NOMO-1 treated with DMSO at 0.1 percent for 48 hours (cell line): ENCODE results near the gene PRPSAP2.
"Not testable (repeated sequence)": the region's sequence is repeated elsewhere in the genome, so short reads cannot be mapped to it uniquely, and the experiment has no call there.

Experiments
- DNase-seq: peaks from one replicate; lab custom pipeline; 2025; ENCODE audit not compliant: unreplicated experiment; lab: John Stamatoyannopoulos, UW

PRPSAP2 gene

DNA sequence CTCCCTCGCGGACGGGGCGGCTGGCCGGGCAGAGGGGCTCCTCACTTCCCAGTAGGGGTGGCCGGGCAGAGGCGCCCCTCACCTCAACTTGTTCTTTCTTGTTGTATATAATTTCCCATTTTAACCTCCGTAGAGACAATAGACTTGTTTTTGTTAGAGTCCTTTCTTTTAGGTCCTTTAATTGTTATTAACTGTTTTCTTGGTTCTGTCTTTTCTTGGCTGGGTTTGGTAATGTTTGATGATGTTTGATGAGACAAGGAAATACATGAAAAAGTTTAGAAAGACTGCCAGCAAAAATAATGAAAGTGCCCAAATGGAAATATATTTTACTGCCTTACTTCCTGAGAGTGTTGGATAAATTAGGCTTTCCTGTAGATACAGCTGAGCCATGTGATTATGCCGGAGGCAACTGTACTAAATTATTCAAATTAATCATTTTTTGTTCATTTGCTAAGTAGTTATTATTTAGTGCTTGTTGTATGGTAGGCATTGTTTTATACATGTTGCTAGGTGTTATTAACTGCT is 30.9 kb downstream of the PRPSAP2 start:
- no peak for DNase-seq

DNA sequence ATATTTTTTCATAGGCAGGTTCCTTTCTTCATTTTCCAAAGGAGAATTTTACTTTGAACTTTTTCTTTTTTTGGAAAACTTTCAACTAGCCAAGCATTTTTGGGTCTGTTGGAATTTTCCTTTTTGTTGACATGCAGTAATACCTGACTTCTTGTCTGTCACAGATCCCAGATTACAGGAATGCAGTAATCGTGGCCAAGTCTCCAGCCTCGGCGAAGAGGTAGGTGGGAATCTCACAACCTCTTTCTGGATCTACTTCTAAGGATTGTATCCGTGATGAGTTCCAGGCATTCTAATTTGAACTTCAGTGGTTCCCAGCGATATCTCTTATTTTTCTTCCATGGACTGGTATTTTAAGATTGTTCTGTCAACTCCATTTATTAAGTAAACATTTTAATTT is 31.7 kb downstream of the PRPSAP2 start:
- DNase-seq = no peak

DNA sequence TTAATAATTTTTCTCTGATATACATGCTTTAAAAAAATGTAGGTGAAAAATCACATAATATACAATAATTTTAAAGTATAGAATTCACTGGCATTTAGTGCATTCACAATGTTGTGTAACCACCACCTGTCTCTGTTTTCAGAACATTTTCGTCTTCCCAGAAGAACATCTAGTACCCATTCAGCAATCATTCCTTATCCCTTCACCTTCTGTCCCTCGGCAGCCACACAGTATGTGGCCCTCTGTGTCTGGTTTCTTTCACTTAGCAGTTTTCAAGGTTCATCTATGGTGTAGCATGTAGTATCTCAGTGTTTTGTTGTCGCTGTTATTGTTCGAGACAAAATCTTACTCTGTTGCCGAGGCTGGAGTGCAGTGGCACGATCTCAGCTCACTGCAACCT is 33.6 kb downstream of the PRPSAP2 start:
- no peak for DNase-seq

DNA sequence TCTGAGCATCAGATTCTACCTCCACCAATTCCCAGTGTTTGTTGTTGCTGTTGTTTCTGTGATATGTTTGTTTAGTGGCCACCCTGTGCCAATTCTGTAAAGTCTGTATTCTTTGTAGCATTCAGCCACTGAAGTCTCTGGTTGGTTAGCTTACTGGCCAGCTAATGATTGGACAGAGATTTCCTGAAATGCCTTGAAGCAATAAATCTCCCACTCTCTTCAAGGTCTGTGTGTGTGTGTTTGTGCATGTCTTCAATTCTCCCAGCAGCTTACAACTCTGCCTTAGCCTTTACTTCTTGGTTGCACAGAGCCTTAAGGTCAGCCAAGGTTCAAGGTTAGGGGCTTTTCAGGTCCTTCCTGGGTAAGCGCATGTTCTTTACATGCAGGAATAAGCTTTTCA is 38.2 kb downstream of the PRPSAP2 start:
- DNase-seq = no peak

DNA sequence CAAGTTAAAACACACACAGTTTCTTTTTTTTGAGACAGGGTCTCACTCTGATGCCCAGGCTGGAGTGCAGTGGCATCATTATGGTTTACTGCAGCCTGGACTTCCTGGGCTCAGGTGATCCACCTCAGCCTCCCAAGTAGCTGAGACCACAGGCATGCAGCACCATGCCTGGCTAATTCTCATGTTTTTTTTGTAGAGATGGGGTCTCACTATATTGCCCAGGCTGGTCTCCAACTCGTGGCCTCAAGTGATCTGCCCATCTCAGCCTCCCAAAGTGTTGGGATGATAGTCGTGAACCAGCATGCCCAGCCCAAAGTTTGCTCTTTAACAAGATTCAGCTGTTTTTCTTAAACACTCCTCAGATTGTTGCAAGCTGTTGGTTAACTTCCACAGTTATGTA is 39.0 kb downstream of the PRPSAP2 start:
- no peak for DNase-seq

DNA sequence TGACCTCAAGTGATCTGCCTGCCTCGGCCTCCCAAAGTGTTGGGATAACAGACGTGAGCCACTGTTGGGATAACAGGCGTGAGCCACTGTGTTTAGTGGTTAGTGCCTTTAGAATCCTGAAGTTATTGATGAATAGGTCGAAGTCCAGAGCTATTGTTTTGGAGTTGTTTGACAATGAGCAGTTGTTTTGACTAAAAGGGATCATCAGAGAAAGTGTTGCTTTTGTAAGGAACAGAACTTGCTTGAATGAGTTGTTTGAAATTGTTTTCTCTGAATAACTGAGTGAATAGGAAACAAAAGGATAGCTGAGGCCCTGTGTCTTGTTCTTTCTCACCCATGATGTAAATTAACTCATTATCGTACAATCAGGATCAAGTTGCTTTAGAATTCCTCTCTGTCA is 46.6 kb downstream of the PRPSAP2 start:
- DNase-seq = no peak

DNA sequence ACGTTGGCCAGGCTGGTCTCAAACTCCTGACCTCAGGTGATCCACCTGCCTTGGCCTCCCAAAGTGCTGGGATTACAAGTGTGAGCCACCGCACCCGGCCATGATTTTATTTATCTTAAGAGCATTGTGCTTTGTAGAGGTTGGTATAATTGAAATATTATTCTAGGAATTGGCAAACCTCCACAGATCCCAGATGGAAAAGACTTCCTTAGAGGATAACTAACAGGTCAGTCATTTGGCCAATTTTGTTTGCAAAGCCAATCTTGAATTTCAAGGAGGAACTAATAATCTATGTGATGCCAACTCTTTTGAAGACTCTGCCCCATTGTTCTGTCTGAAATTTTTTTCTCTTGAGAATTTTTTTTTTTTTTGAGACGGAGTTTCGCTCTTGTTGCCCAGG is 47.3 kb downstream of the PRPSAP2 start:
- DNase-seq = no peak

DNA sequence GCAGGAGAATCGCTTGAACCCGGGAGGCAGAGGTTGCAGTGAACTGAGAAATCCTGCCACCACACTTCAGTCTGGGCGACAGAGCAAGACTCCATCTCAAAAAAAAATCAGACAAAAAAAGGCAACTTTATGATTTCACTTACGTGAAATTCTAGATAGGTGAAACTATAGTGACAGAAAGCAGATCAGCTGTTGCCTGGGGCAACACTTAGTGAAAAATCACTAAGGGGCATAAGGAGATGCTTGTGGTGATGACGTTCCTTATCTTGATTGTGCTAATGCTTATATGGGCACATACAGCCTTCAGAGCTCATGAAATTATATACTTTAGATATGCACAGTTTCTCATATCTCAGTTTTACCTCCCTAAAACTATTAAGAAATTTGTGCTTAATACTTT is 52.4 kb downstream of the PRPSAP2 start:
- no peak for DNase-seq

DNA sequence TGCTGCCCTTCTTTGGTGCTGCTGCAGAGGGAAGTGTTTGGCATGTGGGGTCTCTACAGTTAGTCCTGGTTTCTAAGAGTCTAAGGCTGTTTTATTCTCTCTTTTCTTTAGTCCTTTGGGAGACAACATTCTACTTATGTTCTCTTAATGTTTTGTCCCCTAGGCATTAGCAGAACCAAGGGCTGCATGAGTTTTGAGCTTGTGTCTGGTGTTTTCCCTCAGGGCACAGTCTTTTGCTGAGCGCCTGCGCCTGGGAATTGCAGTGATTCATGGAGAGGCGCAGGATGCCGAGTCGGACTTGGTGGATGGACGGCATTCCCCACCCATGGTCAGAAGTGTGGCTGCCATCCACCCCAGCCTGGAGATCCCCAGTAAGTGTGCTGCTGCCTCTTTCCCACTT is 53.0 kb downstream of the PRPSAP2 start:
- DNase-seq = no peak

DNA sequence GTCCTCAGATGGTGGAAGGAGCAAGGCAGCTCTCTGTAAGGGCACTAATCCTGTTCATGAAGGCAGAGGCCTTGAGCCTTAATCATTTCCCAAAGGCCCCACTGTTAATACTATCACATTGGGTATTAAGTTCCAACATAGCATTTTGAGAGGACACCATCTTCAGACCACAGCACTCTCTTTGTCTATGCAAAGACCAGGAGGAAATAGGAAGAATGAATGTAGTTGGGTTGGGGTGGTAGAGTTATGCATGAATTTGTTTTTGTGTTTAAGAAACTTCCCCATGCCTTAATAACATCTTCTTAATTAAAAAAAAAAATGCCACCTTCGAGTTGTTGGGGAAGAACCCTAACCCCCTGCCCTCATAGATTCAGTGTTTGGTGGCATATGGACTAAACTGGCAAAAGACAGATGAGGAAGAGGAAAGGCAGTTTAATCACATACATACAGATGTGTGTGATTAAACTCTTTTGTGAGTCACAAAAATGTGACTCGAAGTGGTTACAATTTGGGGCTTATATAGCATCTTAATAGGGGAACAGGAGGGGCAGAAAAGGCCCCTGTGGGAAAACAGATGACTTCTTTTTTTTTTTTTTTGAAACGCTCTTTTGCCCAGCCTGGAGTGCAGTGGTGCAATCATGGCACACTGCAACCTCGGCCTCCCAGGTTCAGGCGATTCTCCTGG is 59.0 kb downstream of the PRPSAP2 start:
- DNase-seq = peak; percentile 42

DNA sequence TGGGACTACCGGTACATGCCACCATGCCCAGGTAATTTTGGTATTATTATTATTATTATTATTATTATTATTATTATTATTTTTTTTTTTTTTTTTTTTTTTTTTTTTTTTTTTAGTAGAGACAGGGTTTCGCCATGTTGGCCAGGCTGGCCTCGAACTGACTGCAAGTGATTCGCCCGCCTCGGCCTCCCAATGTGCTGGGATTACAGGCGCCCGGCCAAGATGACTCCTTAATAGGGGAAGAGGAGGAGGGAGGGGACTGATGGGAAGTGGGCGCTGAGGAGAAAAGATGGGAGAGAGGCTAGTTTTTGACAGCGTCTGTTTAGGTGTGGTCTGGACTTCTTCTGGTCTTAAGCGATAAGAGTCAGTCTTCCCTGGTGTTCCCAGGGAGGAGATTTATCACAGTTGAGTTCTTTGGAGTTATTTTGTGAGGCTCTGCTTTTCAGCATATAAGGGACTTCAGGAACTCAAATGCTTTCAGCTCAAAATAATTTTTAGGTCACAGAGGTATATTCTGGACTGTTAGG is 59.6 kb downstream of the PRPSAP2 start:
- no peak for DNase-seq

DNA sequence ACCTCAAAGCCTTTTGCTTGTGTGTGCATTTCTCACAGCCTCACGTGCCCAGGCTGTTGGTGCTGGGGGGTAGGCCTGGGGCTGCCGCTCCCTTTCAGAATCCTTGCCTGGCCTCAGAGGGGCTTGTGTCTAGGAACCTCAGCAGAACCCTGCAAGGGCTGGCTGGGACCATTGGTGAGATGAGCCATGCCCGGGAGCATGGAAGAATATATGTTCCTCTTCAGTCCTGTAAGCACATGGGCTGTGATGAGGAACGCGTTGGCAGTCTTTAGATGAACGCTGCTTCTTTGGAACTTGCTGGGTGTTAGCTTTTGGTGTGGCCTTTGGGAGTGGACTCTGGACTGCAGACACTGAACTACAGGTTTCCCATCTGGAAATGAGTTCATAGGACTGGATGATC is 62.0 kb downstream of the PRPSAP2 start:
- DNase-seq = no peak

DNA sequence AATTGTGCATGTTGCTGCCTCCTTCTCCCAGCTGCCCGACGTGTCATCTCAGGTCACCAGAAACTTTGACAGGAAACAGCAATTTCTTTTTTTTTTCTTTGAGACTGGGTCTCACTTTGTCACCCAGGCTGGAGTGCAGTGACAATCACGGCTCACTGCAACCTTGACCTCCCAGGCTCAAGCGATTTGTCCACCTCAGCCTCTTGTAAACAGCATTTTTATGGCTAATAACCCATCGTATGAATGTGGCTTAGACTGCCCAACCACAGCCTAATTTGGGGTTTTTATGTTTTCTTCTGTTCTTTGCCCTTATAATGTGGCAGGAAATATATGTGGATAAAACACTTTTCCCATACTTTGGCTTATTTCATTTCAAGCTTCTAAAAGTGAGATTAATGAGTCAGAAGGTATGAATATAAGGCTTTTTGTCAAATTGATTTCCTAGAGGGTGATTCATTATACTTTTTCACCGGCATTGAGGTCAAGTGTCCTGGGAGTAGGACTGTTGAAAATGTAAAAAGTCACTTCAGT is 63.0 kb downstream of the PRPSAP2 start:
- no peak for DNase-seq

DNA sequence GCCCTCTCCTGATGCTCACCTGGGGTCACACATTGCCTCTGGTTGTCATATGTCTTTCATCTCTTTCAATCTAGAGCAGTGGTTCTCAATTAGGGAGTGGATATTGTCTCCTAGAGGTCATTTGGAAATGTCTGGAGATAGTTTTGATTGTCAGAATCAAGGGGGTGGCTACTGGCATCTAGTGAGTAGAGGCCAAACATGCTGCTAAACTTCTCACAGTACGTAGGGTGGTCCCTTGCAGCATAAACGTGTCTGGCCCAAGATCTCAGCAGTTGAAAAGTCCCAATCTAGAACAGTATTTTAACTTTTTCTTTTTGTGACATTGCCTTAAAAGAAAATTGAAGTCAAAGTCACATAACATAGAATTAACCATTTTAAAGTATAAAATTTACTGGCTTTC is 63.6 kb downstream of the PRPSAP2 start:
- DNase-seq = no peak

DNA sequence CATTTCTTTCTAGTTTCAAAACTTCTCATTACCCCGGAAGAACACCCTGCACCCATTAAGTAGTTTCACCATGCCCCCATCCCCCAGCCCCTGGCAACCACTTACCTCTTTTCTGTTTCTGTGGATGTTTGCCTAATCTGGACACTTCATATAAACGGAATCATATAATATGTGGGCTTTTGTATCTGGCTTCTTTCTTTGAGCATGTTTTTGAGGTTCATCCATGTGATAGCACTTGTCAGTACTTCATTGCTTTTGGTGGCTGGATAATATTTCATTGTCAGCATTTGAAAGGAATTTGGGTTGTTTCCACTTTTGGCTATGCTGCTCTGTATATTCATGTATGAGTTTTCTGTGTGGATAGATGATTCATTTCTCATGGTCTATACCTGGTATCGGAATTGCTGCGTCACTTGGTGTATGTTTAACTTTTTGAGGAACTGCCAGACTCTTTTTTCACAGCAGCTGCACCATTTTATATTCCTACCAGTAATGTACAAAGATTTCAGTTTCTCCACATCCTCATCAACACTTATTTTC is 64.1 kb downstream of the PRPSAP2 start:
- peak; percentile 87 for DNase-seq

DNA sequence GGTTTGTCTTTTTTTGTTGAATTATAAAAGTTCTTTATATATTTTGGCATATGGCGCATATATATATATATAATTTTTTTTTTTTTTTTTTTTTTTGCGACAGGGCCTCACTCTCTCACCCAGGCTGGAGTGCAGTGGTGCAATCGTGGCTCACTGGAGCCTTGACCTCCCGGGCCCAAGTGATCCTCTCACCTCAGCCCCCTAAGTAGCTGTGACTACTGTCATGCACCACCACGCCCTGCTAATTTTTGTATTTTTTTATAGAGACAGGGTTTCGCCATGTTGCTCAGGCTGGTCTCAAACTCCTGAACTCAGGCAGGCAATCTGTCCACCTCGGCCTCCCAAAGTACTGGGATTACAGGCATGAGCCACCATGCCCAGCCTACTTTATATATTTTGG is 64.7 kb downstream of the PRPSAP2 start:
- not testable (repeated sequence) for DNase-seq

DNA sequence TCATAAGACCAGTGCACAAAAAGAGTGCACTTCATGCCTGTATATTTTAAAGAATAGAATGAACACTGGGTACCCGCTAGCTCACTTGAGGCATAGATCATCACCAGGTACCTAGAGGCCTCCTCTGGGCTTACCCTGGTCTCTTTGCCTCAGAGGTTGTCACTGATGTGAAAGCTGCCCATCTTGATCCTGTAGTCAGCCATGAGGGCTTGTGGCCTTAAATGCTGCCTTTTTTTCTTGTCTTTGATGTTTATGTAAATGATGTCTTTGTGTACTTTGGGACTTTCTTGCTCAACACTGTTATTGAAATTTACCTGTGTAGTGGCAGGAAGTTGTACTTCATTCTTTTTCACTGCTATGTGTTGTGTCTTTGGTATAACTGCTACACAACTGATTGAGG is 67.3 kb downstream of the PRPSAP2 start:
- DNase-seq = no peak

DNA sequence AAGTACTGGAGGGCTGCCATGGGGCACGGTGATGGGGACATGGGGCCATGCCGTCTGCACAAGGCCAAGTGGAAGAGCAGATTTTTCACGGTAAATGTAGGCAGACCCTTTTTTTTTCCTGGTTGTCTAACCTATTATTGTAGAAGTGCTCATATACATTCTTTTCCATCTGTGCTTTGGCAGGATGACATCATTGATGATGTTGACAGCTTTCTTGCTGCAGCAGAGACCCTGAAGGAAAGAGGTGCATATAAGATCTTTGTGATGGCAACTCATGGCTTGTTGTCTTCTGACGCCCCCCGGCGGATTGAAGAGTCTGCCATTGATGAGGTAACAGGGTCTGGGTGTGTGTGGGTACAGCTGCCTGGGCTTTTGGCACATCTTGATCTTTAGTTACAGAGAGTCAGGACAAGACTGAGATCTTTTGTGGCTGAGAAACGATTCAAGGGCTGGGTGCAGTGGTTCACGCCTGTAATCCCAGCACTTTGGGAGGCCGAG is 70.7 kb downstream of the PRPSAP2 start:
- no peak for DNase-seq

DNA sequence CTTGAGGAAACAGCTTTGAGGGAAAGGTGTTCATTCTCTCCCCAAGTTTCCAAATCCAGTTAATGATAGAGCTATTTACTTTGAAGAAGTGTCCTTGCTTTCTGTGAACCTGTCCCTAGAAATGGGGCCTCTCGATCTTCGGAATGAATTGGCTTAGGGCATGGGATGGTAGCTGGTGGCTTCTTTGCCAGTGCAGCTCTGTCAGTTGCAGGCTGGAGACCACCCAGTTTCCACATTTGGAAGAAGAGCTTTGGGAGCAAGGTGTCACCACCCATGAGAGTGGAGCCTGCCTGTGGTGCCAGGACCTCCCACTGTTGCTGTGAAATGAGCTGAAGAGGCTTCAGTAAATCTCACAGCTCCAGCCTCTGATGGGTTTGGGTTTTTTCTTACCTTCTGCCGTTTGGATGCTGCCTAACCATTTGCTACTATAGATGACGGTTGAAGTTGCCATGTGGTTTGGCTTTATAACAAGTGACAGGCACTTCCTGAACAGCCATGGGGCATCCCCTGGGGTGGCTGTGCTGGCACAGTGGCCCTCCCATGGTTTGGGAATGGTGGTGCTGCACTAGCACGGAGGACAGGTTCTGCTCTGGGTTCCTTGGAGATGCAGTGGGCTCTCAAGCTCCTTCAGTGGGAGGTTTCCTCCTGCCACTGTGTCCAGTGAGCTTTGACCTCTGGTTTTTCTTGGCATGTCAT is 74.6 kb downstream of the PRPSAP2 start:
- DNase-seq = no peak

DNA sequence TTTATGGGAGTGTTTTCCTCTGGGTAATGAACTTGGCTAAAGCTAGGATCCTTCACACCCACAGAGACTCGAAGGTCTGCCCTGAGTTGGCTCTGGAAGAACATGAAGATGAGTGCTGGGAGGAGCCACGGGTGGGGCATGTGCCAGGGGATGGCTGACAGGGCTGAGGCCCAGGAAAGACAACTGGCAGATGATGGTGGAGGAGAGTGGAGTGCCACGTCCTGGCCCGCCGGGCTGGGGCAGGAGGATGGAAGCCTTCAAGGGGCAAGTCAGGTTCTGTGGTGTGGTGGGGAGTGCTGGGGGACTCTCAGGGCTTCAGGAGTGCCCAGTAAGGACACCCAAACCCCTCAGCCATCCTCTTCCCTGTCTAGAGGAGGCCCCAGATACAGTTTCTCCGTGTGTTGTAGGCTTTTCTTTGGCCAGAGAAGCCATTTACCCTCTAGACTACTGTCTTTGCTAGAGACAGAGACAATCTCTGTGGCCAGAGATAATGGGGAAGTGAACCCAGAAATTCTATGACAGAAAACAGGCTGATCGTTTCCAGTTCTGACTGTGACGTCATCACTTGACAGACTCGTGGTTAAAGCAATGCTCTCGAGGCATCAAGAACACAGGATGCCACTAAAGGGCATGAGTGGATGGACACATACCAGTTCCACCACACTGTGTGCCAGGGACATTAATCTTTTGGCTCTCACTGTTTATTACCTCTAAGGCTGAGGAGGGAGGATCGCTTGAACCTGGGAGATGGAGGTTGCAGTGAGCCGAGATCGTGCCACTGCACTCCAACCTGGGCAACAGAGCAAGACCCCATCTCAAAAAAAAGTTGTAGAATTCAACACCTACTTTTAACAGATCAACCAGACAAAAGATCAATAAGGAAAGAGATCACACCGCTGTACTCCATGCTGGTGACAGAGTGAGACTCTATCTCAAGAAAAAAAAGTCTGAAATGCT is 75.4 kb downstream of the PRPSAP2 start:
- no peak for DNase-seq
